ENCODE data around the gene OR2T11.
"Not testable (repeated sequence)": the region's sequence is repeated elsewhere in the genome, so short reads cannot be mapped to it uniquely, and the experiment has no call there.

The OR2T11 gene, protein sequence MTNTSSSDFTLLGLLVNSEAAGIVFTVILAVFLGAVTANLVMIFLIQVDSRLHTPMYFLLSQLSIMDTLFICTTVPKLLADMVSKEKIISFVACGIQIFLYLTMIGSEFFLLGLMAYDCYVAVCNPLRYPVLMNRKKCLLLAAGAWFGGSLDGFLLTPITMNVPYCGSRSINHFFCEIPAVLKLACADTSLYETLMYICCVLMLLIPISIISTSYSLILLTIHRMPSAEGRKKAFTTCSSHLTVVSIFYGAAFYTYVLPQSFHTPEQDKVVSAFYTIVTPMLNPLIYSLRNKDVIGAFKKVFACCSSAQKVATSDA

DNA sequence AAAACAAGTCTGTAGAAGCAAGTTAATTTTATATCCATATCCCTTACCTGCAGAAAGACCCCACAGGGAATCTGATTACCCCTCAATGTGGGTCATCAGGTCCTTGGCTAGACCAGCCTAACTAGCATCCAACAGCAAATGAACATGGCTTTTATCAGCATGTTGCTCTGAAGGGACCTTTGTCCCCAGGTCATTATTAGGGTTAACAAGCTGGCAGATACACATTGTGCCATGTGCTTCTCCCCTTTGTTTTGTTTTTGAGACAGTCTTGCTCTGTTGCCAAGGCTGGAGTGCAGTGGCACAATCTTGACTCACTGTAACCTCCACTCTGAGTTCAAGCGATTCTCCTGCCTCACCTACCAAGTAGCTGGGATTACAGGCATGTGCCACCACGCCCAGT, at the start of gene OR2T11:
OR2T11 (minus strand) TSS at position 101 of the 400 bp plus-strand sequence. CDS start 7,963 bp downstream, outside the sequence.
- H3K9me3 Mint-ChIP-seq, H3K27me3 Mint-ChIP-seq, ATAC-seq: not testable (repeated sequence)

DNA sequence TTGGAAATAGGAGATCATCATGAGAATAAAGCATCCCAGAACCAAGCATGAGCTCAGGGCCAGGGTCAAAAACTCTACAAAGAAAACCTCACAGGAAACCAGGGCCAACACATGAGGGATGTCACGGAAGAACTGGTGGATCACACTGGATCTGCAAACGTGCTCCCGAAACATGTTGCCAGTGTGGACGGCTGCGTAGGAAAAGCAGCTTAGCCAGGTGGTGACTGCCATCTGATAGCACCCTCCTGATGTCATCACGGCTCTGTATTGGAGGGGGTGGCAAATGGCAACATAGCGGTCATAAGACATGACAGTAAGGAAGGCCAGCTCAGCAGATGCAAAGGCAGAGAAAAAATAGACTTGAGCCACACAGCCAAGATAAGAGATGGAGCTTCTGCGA, 46.8 kb upstream of the OR2T11 start:
- no peak overlapping the region for H3K27ac Mint-ChIP-seq
- H3K4me1 Mint-ChIP-seq = peaks cover 1% of the 10 kb centered on the region
- H3K27me3 Mint-ChIP-seq = peaks cover 13% of the 10 kb centered on the region
- DNase-seq = no peak
- no peak for ATAC-seq
- H3K4me3 Mint-ChIP-seq = no peak overlapping the region
- no peaks in the 10 kb centered on the region for H3K9me3 Mint-ChIP-seq

More for the DNA sequence above, at the start of gene OR2T11:
- not testable (repeated sequence) for DNase-seq, H3K27ac Mint-ChIP-seq, H3K4me1 Mint-ChIP-seq, H3K4me3 Mint-ChIP-seq

DNA sequence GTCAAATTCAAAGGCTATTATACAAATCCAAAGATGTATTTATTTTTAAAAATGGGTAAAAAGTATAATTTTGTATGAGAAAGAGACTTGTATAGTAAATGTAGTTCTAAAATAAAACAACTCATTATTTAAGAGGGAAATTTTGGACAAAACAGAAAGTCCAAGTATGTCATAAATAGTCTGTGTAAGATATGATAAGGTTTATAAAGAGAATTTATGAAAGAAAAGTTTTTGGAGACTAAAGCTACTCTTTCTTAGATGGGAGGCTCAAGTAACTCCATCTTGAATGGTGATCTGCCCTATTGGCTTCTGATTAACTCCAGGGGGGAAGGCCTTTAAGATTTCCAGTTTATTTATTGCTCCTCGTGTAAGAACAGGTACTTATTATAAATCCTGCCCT, 35.1 kb upstream of the OR2T11 start:
- ATAC-seq = no peak
- no peak overlapping the region for H3K4me3 Mint-ChIP-seq
- H3K9me3 Mint-ChIP-seq = peaks cover 0 to 16% of the 10 kb centered on the region in 2 donors
- no peak for DNase-seq
- no peak overlapping the region for H3K27ac Mint-ChIP-seq
- H3K27me3 Mint-ChIP-seq = no peaks in the 10 kb centered on the region
- H3K4me1 Mint-ChIP-seq = no peaks in the 10 kb centered on the region

DNA sequence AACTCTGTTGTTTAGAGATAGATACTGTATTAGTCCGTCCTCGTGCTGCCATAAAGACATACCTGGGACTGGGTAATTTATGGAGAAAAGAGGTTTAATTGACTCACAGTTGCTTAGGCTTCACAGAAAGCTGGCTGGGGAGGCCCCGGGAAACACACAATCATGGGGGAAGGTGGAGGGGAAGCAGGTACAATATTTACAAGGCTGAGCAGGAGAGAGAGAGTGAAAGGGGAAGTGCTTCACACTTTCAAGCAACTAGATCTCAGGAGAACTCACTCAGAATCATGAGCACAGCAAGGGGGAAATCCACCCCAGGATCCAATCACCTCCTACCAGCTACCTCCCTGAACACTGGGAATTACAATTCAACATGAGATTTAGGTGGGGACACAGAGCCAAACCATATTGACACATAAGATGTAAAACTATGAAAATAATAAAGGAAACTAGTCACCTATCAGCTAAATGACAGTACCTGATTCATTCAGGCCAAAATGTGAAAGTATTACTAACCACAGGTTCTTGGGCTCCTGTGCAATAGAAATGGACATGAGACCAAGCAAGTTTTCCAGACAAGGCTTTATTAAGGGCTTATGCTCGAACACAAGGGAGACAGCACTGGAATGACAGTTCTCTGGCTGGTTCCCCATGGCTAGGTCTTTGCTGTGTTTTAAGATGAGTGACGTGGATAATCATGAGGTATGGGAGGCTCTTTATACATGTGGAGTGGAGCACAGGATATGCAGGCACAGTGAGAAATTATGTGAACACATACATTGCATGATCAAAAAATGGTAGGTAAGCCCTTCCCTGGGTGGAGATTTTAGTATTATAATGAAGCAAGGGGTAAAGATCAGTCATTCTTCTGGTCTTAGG, 28.8 kb upstream of the OR2T11 start:
- H3K9me3 Mint-ChIP-seq, H3K27me3 Mint-ChIP-seq, ATAC-seq, DNase-seq, H3K4me3 Mint-ChIP-seq, H3K4me1 Mint-ChIP-seq: not testable (repeated sequence)
- peak overlapping the region in 1 of 2 donors; percentile 60 for H3K27ac Mint-ChIP-seq

DNA sequence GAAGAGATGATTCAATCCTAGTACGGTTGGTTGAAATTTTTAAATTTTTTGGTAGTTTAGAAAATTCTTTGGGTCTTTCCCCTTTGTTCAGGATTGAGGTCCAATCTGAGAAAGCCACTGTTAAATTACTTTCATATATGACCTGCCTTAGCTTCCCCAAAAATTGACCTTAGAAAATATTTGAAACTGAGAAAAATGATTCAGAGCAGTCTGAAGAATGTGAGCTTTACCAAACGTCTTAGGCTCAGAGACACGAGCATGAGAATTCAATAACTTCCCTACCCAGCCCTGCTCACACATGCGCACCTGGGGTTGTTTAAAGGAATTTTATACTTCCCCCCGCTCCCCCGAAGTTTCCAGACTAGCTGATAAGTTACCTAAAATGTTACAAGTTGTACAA, 21.9 kb upstream of the OR2T11 start:
- H3K4me3 Mint-ChIP-seq, DNase-seq, H3K4me1 Mint-ChIP-seq, H3K9me3 Mint-ChIP-seq, H3K27me3 Mint-ChIP-seq, ATAC-seq, H3K27ac Mint-ChIP-seq: not testable (repeated sequence)

DNA sequence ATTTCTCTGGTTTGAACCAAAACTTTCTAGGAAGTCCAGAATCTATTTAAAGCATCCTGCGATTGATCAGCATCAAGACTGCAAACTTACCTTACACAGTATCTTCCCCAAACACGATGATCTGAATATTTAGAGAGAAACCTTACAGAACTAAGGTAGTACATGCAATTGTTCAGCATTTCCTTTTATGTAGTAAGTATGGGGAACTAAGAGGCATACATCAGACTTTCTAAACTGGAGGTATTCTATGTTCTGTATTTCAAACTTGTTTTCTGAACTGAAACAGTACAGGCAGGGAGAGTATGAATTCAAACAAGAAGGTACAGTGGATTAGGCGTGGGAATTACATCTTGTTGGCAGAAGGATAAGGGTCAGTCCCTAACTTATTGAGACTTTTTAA, 20.5 kb upstream of the OR2T11 start, which contains the start of gene OR2T27:
OR2T27 (minus strand) TSS at position 175 of the 400 bp plus-strand sequence. CDS start 4,644 bp downstream, outside the sequence.
- H3K9me3 Mint-ChIP-seq, DNase-seq, H3K27me3 Mint-ChIP-seq, H3K27ac Mint-ChIP-seq, H3K4me3 Mint-ChIP-seq, ATAC-seq, H3K4me1 Mint-ChIP-seq: not testable (repeated sequence)

DNA sequence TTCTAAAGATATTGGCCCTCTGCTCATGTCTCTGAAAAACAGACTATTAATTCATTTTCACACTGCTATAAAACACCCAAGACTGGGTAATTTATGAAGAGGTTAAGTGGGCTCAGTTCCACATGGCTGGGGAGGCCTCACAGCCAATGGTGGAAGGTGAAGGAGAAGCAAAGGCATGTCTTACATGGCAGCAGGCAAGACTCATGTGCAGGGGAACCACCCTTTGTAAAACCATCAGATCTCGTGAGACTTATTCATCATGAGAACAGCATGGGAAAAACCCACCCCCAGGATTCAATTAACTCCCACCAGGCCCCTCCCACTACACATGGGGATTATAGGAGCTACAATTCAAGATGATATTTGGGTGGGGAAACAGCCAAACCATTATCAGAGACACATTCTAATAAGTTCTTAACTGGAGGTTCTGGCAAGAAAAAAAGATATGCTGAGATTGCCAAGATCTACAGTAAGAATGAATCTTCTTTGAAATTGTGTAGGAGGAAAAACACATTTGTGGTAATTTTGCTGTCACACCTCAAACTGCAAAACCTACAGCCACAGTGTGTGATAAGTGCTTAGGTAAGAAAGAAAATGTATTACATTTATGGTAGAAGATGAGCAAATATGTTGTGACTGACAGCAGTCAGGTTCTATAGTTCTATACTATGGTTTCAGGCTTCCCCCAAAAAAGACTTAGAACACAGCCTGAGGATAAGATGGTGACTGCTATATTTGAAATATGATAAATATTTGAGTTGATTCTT, 14.1 kb upstream of the OR2T11 start:
- not testable (repeated sequence) for H3K9me3 Mint-ChIP-seq, H3K27ac Mint-ChIP-seq, ATAC-seq, H3K4me1 Mint-ChIP-seq, H3K4me3 Mint-ChIP-seq, DNase-seq, H3K27me3 Mint-ChIP-seq

DNA sequence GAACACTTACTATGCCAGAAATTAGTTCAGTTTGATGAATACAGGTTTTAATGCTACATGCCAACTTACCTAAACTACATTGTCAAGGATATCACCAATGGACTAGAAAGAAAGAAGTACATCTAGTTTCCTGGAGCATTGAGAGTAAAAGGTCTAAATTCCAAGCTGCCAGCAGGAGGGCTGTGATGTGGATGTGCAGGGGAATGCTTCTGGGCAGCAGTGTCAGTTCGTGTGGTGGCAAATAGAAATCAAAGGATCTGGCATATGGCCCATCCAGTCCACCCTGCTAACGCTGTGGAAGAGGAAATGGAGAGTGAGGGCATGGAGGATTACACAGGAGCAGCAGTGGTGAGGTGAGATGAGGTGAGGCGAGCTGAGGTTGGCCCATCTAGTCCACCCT, 10.3 kb upstream of the OR2T11 start, which contains the start of gene OR2T35:
OR2T35 (minus strand) TSS at position 101 of the 400 bp plus-strand sequence. CDS start 6,020 bp downstream, outside the sequence.
- H3K27me3 Mint-ChIP-seq, H3K4me1 Mint-ChIP-seq, H3K4me3 Mint-ChIP-seq, H3K9me3 Mint-ChIP-seq, ATAC-seq, DNase-seq: not testable (repeated sequence)
- H3K27ac Mint-ChIP-seq = peak within 1 kb of the TSS in 1 of 2 donors; percentile 19

DNA sequence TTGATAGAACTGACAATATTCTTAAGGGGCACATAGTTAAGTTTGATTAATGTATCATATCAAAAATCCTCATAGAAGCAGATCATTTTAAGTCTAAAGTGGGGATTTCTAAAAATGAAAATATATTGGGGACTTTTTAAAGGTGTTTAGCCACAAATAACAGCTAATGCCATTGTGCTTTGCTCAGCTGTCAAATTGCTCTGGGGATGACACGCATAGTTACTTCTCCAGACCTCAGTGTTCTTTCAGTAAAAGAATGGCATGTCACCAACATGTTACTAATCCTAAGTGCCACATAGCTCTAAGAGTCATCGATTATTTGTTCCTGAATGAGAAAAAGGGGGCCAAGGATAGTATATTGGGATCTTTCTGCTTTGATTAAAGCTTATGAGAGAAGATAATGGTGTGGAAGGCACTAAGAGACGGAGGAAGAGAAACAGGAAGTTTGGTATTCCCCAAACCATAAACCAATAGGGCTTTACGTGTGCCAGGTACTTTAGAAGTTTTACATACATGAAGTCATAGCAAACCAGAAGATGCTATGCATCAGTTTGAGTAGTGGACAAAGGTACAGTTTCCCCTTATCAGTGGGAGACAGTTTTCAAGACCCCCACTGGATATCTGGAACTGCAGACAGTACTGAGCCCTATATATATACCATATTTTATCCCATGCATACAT, 8.2 kb upstream of the OR2T11 start:
- ATAC-seq = peak; percentile 66
- not testable (repeated sequence) for H3K9me3 Mint-ChIP-seq, H3K4me1 Mint-ChIP-seq, H3K4me3 Mint-ChIP-seq, H3K27me3 Mint-ChIP-seq, H3K27ac Mint-ChIP-seq, DNase-seq

DNA sequence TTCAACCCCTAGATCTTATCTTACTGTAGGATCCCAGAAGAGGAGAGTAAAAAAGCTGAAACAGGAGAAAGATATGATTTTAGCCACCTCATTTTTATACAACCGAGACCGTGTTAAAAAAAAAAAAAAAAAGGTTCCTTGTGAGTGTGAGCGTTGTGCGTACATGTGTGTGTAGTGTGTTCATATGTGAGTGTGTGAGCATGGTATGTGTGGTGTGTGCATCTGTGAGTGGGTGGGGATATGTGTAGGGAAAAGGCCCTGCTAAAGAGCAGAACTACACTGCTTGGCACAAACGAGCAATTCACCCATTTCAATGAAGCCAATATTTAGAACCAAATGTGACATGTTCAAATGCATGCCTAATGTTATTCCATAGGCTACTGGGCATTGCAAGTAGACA, 6.7 kb upstream of the OR2T11 start:
- not testable (repeated sequence) for H3K4me1 Mint-ChIP-seq, H3K4me3 Mint-ChIP-seq, H3K9me3 Mint-ChIP-seq, DNase-seq, H3K27ac Mint-ChIP-seq, H3K27me3 Mint-ChIP-seq, ATAC-seq

DNA sequence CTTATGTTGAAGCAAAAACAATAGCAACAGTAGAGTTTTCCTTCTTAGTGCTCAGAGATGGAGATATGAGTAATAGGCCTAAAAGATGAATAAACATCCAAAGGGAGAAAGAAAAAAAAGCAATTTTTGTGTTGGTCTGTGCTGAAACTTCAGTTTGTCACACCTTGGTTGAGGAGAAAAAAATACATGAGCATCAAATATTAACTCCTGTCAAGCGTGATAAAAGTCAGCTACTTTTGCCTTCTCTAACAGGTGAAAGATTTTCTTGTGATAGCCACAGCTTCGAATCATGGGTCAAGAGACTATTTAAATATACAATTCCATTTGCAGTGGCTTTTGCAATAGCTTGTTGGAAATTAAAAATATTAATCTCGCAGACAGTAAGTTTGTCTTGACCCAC, 6.0 kb upstream of the OR2T11 start:
- not testable (repeated sequence) for H3K27me3 Mint-ChIP-seq, H3K9me3 Mint-ChIP-seq, H3K27ac Mint-ChIP-seq, ATAC-seq, H3K4me1 Mint-ChIP-seq, DNase-seq, H3K4me3 Mint-ChIP-seq

DNA sequence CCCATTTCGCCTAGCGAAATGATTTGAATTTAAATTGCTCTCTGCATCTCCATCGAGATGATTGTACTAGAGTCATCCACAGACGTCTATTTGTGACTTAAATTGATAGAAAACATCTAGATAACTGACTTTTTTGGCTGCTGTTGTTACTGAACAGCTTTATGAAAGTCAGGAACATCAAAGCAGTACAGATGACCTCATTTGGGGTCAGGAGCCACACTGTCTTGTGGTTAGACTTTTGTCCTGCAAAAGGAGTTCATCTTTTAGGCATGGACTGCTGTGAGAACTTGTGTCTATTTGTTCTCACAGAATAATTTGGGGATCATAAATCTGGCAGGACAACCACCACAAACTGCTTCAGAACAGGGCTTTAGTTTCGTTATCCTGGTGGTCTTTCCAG, 4.8 kb upstream of the OR2T11 start:
- not testable (repeated sequence) for H3K9me3 Mint-ChIP-seq, H3K4me1 Mint-ChIP-seq, H3K4me3 Mint-ChIP-seq, H3K27ac Mint-ChIP-seq, DNase-seq, H3K27me3 Mint-ChIP-seq
- peak; percentile 31 for ATAC-seq

DNA sequence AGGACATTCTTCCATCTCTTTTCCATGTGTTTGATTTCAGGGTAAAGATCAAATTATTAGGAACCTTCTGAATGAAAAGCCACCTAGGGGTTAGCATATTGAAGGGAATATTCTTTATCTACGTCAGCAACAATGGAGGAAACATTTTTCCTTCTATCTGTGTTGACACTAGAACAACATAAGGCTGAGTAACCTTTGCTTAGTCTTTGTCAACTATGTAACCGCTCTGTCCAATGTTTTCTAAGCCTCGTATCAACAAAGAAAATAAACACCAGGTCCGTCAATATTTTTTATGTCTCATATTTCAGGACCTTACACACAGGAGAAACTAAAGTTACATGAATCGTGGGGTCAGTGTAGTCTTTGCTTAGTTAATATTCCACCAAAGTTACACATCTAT, 1.7 kb upstream of the OR2T11 start:
- H3K27me3 Mint-ChIP-seq, ATAC-seq, H3K4me3 Mint-ChIP-seq, DNase-seq, H3K4me1 Mint-ChIP-seq, H3K9me3 Mint-ChIP-seq, H3K27ac Mint-ChIP-seq: not testable (repeated sequence)

DNA sequence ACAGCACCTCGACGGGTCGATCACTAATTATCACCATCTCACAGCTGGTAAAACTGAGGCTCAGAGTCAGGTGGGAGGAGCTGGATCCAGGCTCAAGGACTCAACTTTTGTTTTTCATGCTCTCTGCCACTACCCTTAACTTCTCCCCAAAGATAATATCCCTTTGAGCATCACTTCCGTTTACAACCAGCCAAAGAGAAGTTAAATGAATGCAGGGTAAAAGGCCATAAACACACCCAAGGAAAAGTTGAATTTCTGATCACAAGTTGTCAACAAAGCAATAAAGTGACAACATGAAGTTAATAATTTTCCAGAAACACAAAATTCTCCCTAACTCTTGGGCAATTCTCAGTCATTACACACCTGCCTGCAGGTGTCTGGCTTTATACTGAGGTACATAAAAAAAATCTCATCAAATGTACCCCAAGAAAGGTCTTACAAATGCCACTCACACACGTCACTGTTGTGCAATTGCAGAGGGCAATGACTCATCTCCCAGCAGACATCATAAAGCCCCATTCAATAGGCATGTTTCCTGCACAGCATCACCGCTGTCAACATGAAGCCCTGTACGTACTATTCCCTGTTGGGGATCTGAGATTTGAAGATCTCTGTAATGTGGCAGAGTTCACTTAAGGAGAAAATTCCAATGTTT, 3.4 kb downstream of the OR2T11 start:
- Mint-ChIP-seq H3K9me3 (no peaks in the 10 kb centered on the region), H3K27me3 (no peaks in the 10 kb centered on the region), H3K4me1 (no peaks in the 10 kb centered on the region), H3K27ac (no peak overlapping the region), H3K4me3 (no peak overlapping the region)
- DNase-seq = no peak
- ATAC-seq = no peak
